ENCODE results near the gene KRT23.

DNA sequence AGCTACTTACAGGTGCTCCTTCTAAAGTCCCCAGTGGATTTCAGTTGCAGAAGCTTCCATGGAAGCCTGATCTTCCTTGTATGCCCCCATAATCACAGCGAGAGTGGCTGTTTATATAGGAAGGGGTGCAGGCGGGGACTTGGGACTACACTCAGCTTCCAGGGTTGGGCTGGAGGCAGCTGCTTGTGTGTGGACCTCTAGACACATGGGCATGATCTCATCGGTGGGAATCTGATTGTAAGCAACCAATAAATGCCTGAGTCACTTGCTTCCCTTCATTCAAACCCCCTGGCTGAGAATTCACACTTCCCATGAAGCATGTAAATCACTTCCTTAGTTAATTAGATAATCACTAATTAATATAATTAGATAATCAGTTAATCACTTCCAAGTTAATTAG, 51.4 kb downstream of the KRT23 start:
- TF ChIP-seq EZH2 (IDR thresholded peaks at IDR 0.05): no peak
- no peak for TF ChIP-seq POLR2AphosphoS5 (IDR thresholded peaks at IDR 0.05; ENCODE audit: borderline replicate concordance, low read depth, low read length)
